AG09319 (cell line): ENCODE results near the gene RBMS3.
A peak's percentile ranks its signal among the peaks of the same experiment; 100 is the strongest.

Experiments used
- DNase-seq: peaks from one replicate; pipeline ENCODE4 v3.0.0-alpha.2; 2010; ENCODE audit warnings: low read depth; ENCODE audit errors: extremely low read depth
- TF ChIP-seq, protein P1 (sequence below): IDR thresholded peaks from 2 replicates; pipeline ENCODE4 v1.5.1; 2011; ENCODE audit warnings: low read depth, mild to moderate bottlenecking, inconsistent platforms, low read length, moderate library complexity

RBMS3 gene

GRCh38 chr3:29312960-29313452 lies 32.1 kb downstream of the RBMS3 start:
- peak; percentile 68 for DNase-seq
- TF ChIP-seq, protein P1, sequence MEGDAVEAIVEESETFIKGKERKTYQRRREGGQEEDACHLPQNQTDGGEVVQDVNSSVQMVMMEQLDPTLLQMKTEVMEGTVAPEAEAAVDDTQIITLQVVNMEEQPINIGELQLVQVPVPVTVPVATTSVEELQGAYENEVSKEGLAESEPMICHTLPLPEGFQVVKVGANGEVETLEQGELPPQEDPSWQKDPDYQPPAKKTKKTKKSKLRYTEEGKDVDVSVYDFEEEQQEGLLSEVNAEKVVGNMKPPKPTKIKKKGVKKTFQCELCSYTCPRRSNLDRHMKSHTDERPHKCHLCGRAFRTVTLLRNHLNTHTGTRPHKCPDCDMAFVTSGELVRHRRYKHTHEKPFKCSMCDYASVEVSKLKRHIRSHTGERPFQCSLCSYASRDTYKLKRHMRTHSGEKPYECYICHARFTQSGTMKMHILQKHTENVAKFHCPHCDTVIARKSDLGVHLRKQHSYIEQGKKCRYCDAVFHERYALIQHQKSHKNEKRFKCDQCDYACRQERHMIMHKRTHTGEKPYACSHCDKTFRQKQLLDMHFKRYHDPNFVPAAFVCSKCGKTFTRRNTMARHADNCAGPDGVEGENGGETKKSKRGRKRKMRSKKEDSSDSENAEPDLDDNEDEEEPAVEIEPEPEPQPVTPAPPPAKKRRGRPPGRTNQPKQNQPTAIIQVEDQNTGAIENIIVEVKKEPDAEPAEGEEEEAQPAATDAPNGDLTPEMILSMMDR, result no peak

GRCh38 chr3:29313981-29314726 lies 33.3 kb downstream of the RBMS3 start:
- DNase-seq, result no peak
- TF ChIP-seq, protein P1, result no peak

- TF ChIP-seq, protein P1, result no peak
- DNase-seq, result no peak
Measured at GRCh38 chr3:29314727-29315088, 33.8 kb downstream of the RBMS3 start.

DNA sequence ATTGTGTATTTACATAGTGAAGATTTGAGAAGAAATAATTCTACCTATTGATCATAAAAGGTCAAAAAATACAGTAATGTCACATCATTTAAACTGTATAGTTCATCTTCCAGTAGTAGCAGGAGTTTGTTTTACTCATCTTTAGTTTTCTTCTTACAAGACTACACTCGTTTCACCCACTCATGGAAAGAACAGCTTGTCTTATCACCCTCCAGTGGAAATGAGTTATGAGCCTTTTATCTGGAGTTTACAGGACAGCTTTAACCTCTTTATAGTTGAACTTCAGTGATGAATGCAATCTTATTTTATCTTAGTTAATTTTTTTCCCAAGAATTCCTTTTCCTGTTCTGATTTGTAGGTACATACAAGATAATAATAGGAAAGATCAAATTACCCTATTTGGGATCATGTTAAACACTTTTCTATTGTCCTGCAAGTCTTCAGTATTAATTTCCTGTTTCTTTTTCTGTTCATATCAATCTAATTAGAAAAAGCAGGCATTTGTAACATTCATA lies 36.8 kb downstream of the RBMS3 start:
- TF ChIP-seq, protein P1, result no peak
- DNase-seq, result no peak

GRCh38 chr3:29318251-29318650 lies 37.4 kb downstream of the RBMS3 start:
- TF ChIP-seq, protein P1, result no peak

DNA sequence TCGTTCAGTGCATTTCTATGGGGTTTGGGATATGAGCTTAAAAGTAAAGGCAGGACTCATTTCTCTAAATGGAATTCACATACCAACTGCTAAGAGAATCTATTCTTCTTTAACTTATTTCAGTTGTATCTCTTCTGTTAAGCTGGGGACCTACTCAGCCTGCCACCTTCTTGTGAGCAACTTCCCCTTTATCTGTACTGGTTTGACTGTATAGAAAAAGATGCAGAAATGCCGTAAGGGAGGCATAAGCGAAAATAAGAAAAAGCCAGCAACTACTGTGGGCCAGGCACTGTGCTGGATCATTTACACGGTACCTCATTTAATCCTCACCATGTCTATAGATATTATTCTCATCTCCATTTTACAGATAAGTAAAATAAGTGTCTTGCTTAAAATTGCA lies 38.4 kb downstream of the RBMS3 start:
- TF ChIP-seq, protein P1, result no peak
- DNase-seq, result no peak

More at GRCh38 chr3:29318251-29318650, 37.4 kb downstream of the RBMS3 start:
- no peak for DNase-seq

DNA sequence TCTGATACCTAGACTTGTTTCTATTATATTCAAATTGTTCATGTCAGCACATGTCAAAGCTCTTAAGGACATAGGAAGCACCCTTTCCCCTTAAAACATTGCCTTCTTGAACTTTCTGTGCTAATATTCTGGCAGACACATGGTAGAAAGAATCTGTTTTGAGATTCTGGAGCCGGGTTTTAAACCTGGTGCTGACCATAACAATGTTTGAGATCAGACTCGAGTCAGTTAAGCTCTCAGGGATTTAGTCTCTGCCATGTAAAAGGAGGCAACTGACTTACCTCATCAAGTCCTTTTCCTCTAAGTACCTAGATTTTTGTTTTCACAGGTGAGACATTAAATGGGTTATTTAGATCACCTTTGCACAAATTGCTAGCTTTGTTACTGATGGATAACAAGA lies 38.9 kb downstream of the RBMS3 start:
- DNase-seq, result no peak
- TF ChIP-seq, protein P1, result no peak
